Left ventricle myocardium superior (tissue), 1 donor: ENCODE results near the gene NDUFA5. TPM values are rescaled to one million over a fixed set of nuclear protein-coding genes. Genes with fewer than 3 reads are reported as not detected.
"Not testable (repeated sequence)": the region's sequence is repeated elsewhere in the genome, so short reads cannot be mapped to it uniquely, and the experiment has no call there.

Experiments
- ATAC-seq: fragments of 200-7000 bp; cut with Tn5 transposase; one replicate; pipeline ENCODE4 v1.9.1; 2020; ENCODE audit warnings: mild to moderate bottlenecking, moderate library complexity
- DNase-seq: peaks from one replicate; pipeline ENCODE4 v3.0.0-alpha.2; 2020
- intact Hi-C: fragments of 100-400 bp; cut with micrococcal nuclease; formaldehyde crosslinking; loops from one replicate; pipeline ENCODE4 v1.11.0; 2022
- total RNA-seq: library from RNA; stranded (reverse); fragmentation: NEBNext Ultra II Directional; extraction: Animal tissue kit (Norgen Biotek cat#: 25700); gene quantifications from one replicate; pipeline ENCODE4 v1.2.1, GENCODE V29; 2021
- donor health status: DM: no; HTN: yes; CAD: no; lungs with severe emphysema.

Gene NDUFA5
- total RNA-seq, 1 donor from 2014 or later = 389 TPM

- DNase-seq (no peak), ATAC-seq (no peak)
- intact Hi-C loops = no loop called here
Observed at GRCh38 chr7:123562121-123562520, 4.5 kb upstream of the NDUFA5 start.

- no peak for ATAC-seq
- DNase-seq = no peak
- intact Hi-C loops = no loop called here
Observed at GRCh38 chr7:123558289-123558874, 764 bp upstream of the NDUFA5 start.

GRCh38 chr7:123557016-123557397, 611 bp downstream of the NDUFA5 start:
- intact Hi-C loops = no loop called here
- DNase-seq (no peak), ATAC-seq (peak; percentile 29)

GRCh38 chr7:123555484-123555883, 2.1 kb downstream of the NDUFA5 start:
- intact Hi-C loops = no loop called here
- DNase-seq (no peak), ATAC-seq (no peak)

- ATAC-seq (no peak), DNase-seq (no peak)
- intact Hi-C loops = no loop called here
Observed at GRCh38 chr7:123553159-123553558, 4.5 kb downstream of the NDUFA5 start.

GRCh38 chr7:123552641-123553040, 5.0 kb downstream of the NDUFA5 start:
- no peak for DNase-seq
- ATAC-seq = peak; percentile 80
- intact Hi-C loops = no loop called here

GRCh38 chr7:123552134-123552533, 5.5 kb downstream of the NDUFA5 start:
- intact Hi-C loops = not testable (repeated sequence)

GRCh38 chr7:123548406-123548805, 9.2 kb downstream of the NDUFA5 start:
- intact Hi-C loops = no loop called here
- ATAC-seq = no peak
- DNase-seq = no peak

More at GRCh38 chr7:123552134-123552533, 5.5 kb downstream of the NDUFA5 start:
- DNase-seq, ATAC-seq: not testable (repeated sequence)

GRCh38 chr7:123539871-123540270, 17.7 kb downstream of the NDUFA5 start:
- DNase-seq (no peak), ATAC-seq (no peak)
- intact Hi-C loops = loop anchor here (5.0 kb wide), 1 partner anchor 48 kb away; no protein-coding TSS in a partner anchor

- no peak for DNase-seq
- intact Hi-C loops = loop anchor here (5.0 kb wide), 1 partner anchor 47 kb away; no protein-coding TSS in a partner anchor
- ATAC-seq = no peak
Observed at GRCh38 chr7:123538897-123539296, 18.7 kb downstream of the NDUFA5 start.

GRCh38 chr7:123538189-123538714, 19.4 kb downstream of the NDUFA5 start:
- DNase-seq (no peak), ATAC-seq (no peak)
- intact Hi-C loops = loop anchor here (5.0 kb wide), 1 partner anchor 46 kb away; no protein-coding TSS in a partner anchor

- intact Hi-C loops = loop anchor here (5.0 kb wide), 1 partner anchor 45 kb away; no protein-coding TSS in a partner anchor
- DNase-seq (no peak), ATAC-seq (no peak)
Observed at GRCh38 chr7:123537026-123537642, 20.5 kb downstream of the NDUFA5 start.

- no peak for ATAC-seq
- no peak for DNase-seq
- intact Hi-C loops = loop anchor here (5.0 kb wide), 1 partner anchor 43 kb away; no protein-coding TSS in a partner anchor
Observed at GRCh38 chr7:123535517-123535916, 22.1 kb downstream of the NDUFA5 start.

- peak; percentile 98 for DNase-seq
- intact Hi-C loops = loop anchor here (5.0 kb wide), 1 partner anchor 42 kb away; no protein-coding TSS in a partner anchor
- peak; percentile 96 for ATAC-seq
Observed at GRCh38 chr7:123534383-123535260, 23.0 kb downstream of the NDUFA5 start, which contains the start of gene IQUB. TSS of gene IQUB (minus strand) at chr7:123534595. CDS start at chr7:123512340, 22,255 bp downstream.

GRCh38 chr7:123533929-123534382, 23.7 kb downstream of the NDUFA5 start:
- intact Hi-C loops = no loop called here
- no peak for DNase-seq

GRCh38 chr7:123533553-123533917, 24.1 kb downstream of the NDUFA5 start:
- ATAC-seq = no peak
- intact Hi-C loops = no loop called here
- DNase-seq = no peak

More at GRCh38 chr7:123533929-123534382, 23.7 kb downstream of the NDUFA5 start:
- no peak for ATAC-seq

GRCh38 chr7:123532788-123533552, 24.6 kb downstream of the NDUFA5 start:
- intact Hi-C loops = not testable (repeated sequence)
- peak; percentile 30 for ATAC-seq
- peak; percentile 44 for DNase-seq

GRCh38 chr7:123532343-123532742, 25.3 kb downstream of the NDUFA5 start:
- DNase-seq, ATAC-seq, intact Hi-C loops: not testable (repeated sequence)
